HepG2 (cell line): ENCODE measurements around the gene NTM. TPM values are rescaled to one million over a fixed set of nuclear protein-coding genes. Genes with fewer than 3 reads are reported as not detected.

Experiments used
- ATAC-seq: fragments of 200-7000 bp; cut with Tn5 transposase; 3 replicates; pipeline ENCODE4 v1.9.1; 2020; ENCODE audit warnings: mild to moderate bottlenecking, moderate library complexity
- BruUV-seq: library from RNA; stranded (reverse); fragments of 400-500 nt; replicated peaks from 2 replicates; lab custom pipeline; 2021; lab: Mats Ljungman, UMichigan
- CTCF ChIA-PET: fragments of 300-600 bp; formaldehyde crosslinking; extraction: SDS; loops from one replicate; lab custom pipeline; 2021; ENCODE audit warnings: low total read pairs, inconsistent platforms, low intra/inter-chr PET ratio; lab: Yijun Ruan, JAX
- POLR2A ChIA-PET: fragments of 350-600 bp; sonication (Branson Sonifier 250); formaldehyde crosslinking; loops from one replicate; lab custom pipeline; 2020; ENCODE audit warnings: antibody characterized with exemption, inconsistent platforms; lab: Yijun Ruan, JAX
- DNase-seq: peaks from one replicate; pipeline ENCODE4 v3.0.0-alpha.2; 2015; ENCODE audit warnings: low spot score
- FAIRE-seq: peaks from 3 replicates; lab custom pipeline; 2011; peaks lifted over from hg19 to GRCh38; lab: Jason Lieb, UNC
- H2AFZ ChIP-seq: one replicate; pipeline ENCODE4 v1.6.1; 2011; ENCODE audit warnings: low read length, inconsistent platforms
- H3K27ac ChIP-seq: fragments of 300-600 bp; 3 replicates; pipeline ENCODE4 v1.8.0; 2011; ENCODE audit warnings: mixed run types, mild to moderate bottlenecking, mixed read lengths, low read length, inconsistent platforms; ENCODE audit not compliant: insufficient read depth; ENCODE audit errors: extremely low read length
- H3K27me3 ChIP-seq, 2 experiments: fragments of 200-600 bp in 1 of 2; 2 replicates in 1 of 2; 3 replicates in 1 of 2; pipeline versions ENCODE4 v1.6.0 to v1.8.0; 2011; ENCODE audit warnings: low read length in 2 of 2, mild to moderate bottlenecking in 2 of 2, moderate library complexity in 2 of 2, inconsistent platforms in 1 of 2; ENCODE audit not compliant: insufficient read depth in 2 of 2, control insufficient read depth in 1 of 2
- H3K36me3 ChIP-seq, 2 experiments: fragments of 200-600 bp in 1 of 2; replicated peaks in 1 of 2; 2 replicates in 1 of 2; 3 replicates in 1 of 2; pipeline versions ENCODE4 v1.5.1 to v1.8.0; 2011; ENCODE audit warnings: low read length in 2 of 2, inconsistent platforms in 1 of 2; ENCODE audit not compliant: insufficient read depth in 2 of 2, control insufficient read depth in 1 of 2
- H3K4me1 ChIP-seq: 2 replicates; pipeline ENCODE4 v1.5.1; 2012; ENCODE audit warnings: low read length, inconsistent platforms; ENCODE audit not compliant: insufficient read depth
- H3K4me2 ChIP-seq: 2 replicates; pipeline ENCODE4 v1.6.0; 2011; ENCODE audit warnings: low read depth, low read length, inconsistent platforms
- H3K4me3 ChIP-seq, 3 experiments: fragments of 200-600 bp in 1 of 3; sonication (generic), shearing (Covaris generic) in 1 of 3; replicated peaks in 1 of 3; 2 replicates each; pipeline ENCODE4 v1.5.1; 2011 to 2016; ENCODE audit warnings: low read length in 3 of 3, inconsistent platforms in 2 of 3, low read depth in 2 of 3, mild to moderate bottlenecking in 2 of 3, control low read depth in 1 of 3, mixed read lengths in 1 of 3; ENCODE audit not compliant: insufficient read depth in 1 of 3
- H3K79me2 ChIP-seq: one replicate; pipeline ENCODE4 v1.6.1; 2011; ENCODE audit warnings: low read length, inconsistent platforms; ENCODE audit not compliant: insufficient read depth
- H3K9ac ChIP-seq: 2 replicates; pipeline ENCODE4 v1.6.0; 2011; ENCODE audit warnings: mild to moderate bottlenecking, low read depth, low read length, inconsistent platforms; ENCODE audit not compliant: insufficient read depth
- H3K9me3 ChIP-seq: 2 replicates; pipeline ENCODE4 v1.5.1; 2012; ENCODE audit warnings: mild to moderate bottlenecking, low read length
- H4K20me1 ChIP-seq: 2 replicates; pipeline ENCODE4 v1.6.0; 2011; ENCODE audit warnings: inconsistent platforms, mild to moderate bottlenecking, low read length, moderate library complexity; ENCODE audit not compliant: insufficient read depth
- ARNT2 ChIP-seq: sonication (generic); formaldehyde crosslinking; IDR thresholded peaks from 2 replicates; pipeline ENCODE4 v1.8.0; 2022; ENCODE audit warnings: mild to moderate bottlenecking, low read depth, missing genetic modification reagents, moderate library complexity
- BRCA1 ChIP-seq: sonication (generic); formaldehyde crosslinking; IDR thresholded peaks from 2 replicates; pipeline ENCODE4 v1.4.0; 2020; ENCODE audit warnings: missing genetic modification reagents
- CBX1 ChIP-seq: IDR thresholded peaks from one replicate; pipeline ENCODE4 v1.6.1; 2016; ENCODE audit warnings: antibody characterized with exemption, low read depth
- ELF3 ChIP-seq: IDR thresholded peaks from 2 replicates; pipeline ENCODE4 v1.6.1; 2016; ENCODE audit warnings: missing genetic modification reagents, missing compliant biosample characterization
- FOXO4 ChIP-seq: sonication (generic); formaldehyde crosslinking; conservative IDR thresholded peaks from 2 replicates; pipeline ENCODE4 v1.8.1; 2023; ENCODE audit warnings: missing genetic modification reagents
- GFI1 ChIP-seq: sonication (generic); formaldehyde crosslinking; IDR thresholded peaks from 2 replicates; pipeline ENCODE4 v1.5.0; 2020; ENCODE audit warnings: missing genetic modification reagents, mild to moderate bottlenecking, borderline replicate concordance
- ISL2 ChIP-seq: sonication (generic); formaldehyde crosslinking; IDR thresholded peaks from 2 replicates; pipeline ENCODE4 v1.5.0; 2020; ENCODE audit warnings: missing genetic modification reagents
- MTA1 ChIP-seq: sonication (generic); formaldehyde crosslinking; IDR thresholded peaks from 2 replicates; pipeline ENCODE4 v1.4.0; 2020; ENCODE audit warnings: missing genetic modification reagents, mild to moderate bottlenecking, borderline replicate concordance
- NKX3-1 ChIP-seq: sonication (generic); formaldehyde crosslinking; IDR thresholded peaks from 2 replicates; pipeline ENCODE4 v1.5.0; 2020; ENCODE audit warnings: missing genetic modification reagents
- NPAS2 ChIP-seq: sonication (generic); formaldehyde crosslinking; IDR thresholded peaks from 2 replicates; pipeline ENCODE4 v1.8.0; 2022; ENCODE audit warnings: mild to moderate bottlenecking, missing genetic modification reagents, borderline replicate concordance
- SMAD9 ChIP-seq: sonication (generic); formaldehyde crosslinking; IDR thresholded peaks from 2 replicates; pipeline ENCODE4 v1.5.1; 2020; ENCODE audit warnings: mild to moderate bottlenecking, missing genetic modification reagents
- UBTF ChIP-seq: sonication (generic); formaldehyde crosslinking; IDR thresholded peaks from 2 replicates; pipeline ENCODE4 v1.4.0; 2020; ENCODE audit warnings: mild to moderate bottlenecking, missing genetic modification reagents
- ZFP41 ChIP-seq: sonication (generic); formaldehyde crosslinking; IDR thresholded peaks from 2 replicates; pipeline ENCODE4 v1.4.0; 2020; ENCODE audit warnings: mild to moderate bottlenecking, missing genetic modification reagents, borderline replicate concordance
- ZFP91 ChIP-seq: sonication (generic); formaldehyde crosslinking; IDR thresholded peaks from 2 replicates; pipeline ENCODE4 v1.9.0; 2022; ENCODE audit warnings: missing genetic modification reagents, mild to moderate bottlenecking, borderline replicate concordance
- ZNF207 ChIP-seq: fragments of 450-650 bp; IDR thresholded peaks from 2 replicates; pipeline ENCODE4 v1.6.1; 2016; ENCODE audit warnings: antibody characterized with exemption, borderline replicate concordance
- ZNF253 ChIP-seq: sonication (generic); formaldehyde crosslinking; IDR thresholded peaks from 2 replicates; pipeline ENCODE4 v1.8.0; 2022; ENCODE audit warnings: mild to moderate bottlenecking, missing genetic modification reagents, borderline replicate concordance
- ZNF260 ChIP-seq: sonication (generic); formaldehyde crosslinking; IDR thresholded peaks from 2 replicates; pipeline ENCODE4 v1.4.0; 2020; ENCODE audit warnings: missing genetic modification reagents, low read depth, mild to moderate bottlenecking, borderline replicate concordance
- ZNF75D ChIP-seq: sonication (generic); formaldehyde crosslinking; IDR thresholded peaks from 2 replicates; pipeline ENCODE4 v1.8.1; 2023; ENCODE audit warnings: missing genetic modification reagents, mild to moderate bottlenecking, borderline replicate concordance
- WGBS: methylation state at CpG from one replicate; pipeline ENCODE4 v1.1.6; 2017; ENCODE audit warnings: low lambda C conversion rate; 5-methylcytosine and 5-hydroxymethylcytosine counted together
- in situ Hi-C: cut with HindIII; loops from 2 replicates; pipeline ENCODE4 v1.10.0; 2017; ENCODE audit warnings: low pct_unique_long_range_greater_than_20kb; ENCODE audit not compliant: extremely low pct_ligation_motif_present
- intact Hi-C: fragments of 100-400 bp; cut with micrococcal nuclease; formaldehyde crosslinking; loops from one replicate; pipeline ENCODE4 v1.10.0; 2022; ENCODE audit not compliant: unreplicated experiment
- polyA plus RNA-seq, 8 experiments: library from polyadenylated mRNA; depleted of rRNA in 3 of 8; stranded (reverse) in 7 of 8; unstranded in 1 of 8; fragments of >200 nt; fragmentation: Illumina TruSeq in 4 of 8; extraction: Trizol in 4 of 8; gene quantifications; 2 replicates each; pipeline versions ENCODE4 v1.2.1 to v1.2.3, GENCODE V29; 2011 to 2016; ENCODE audit warnings: low read depth in 4 of 8, missing spikeins in 1 of 8, mixed read lengths in 1 of 8; ENCODE audit not compliant: insufficient read depth in 1 of 8
- total RNA-seq, 5 experiments: library from RNA; depleted of rRNA; stranded (reverse); fragments of >200 nt; fragmentation: Illumina TruSeq; extraction: Trizol; gene quantifications; 2 replicates each; pipeline ENCODE4 v1.2.3, GENCODE V29; 2016; ENCODE audit warnings: low read depth in 1 of 5

Gene NTM
- total and polyA plus RNA-seq, 2 of the 13 experiments (the other 11 are each of a cell fraction or from before 2014, with no cell fraction given) = not detected

- DNase-seq = no peak
- no peaks in the 10 kb centered on the region for H3K36me3 ChIP-seq
- H3K9me3 ChIP-seq = no peaks in the 10 kb centered on the region
- no TSS peak for BruUV-seq
- ATAC-seq = no peak
- in situ Hi-C loops = loop anchor here (25.0 kb wide), 1 partner anchor 959 kb away; no protein-coding TSS in a partner anchor
- H3K4me3 ChIP-seq = no peak overlapping the region
- 0% methylated on average over 4 of the region's 10 CpGs for WGBS
- H4K20me1 ChIP-seq = no peaks in the 10 kb centered on the region
- intact Hi-C loops = no loop called here
- H3K27ac ChIP-seq = no peak overlapping the region
- FAIRE-seq = no peak
- no peaks in the 10 kb centered on the region for H3K4me1 ChIP-seq
- H3K27me3 ChIP-seq = no peaks in the 10 kb centered on the region
- no peak overlapping the region for H2AFZ ChIP-seq
- no peak overlapping the region for H3K9ac ChIP-seq
- ChIA-PET POLR2A (no interaction called here), CTCF (no interaction called here)
- TF ChIP-seq ARNT2 (CRISPR knock-in tag) (no peak), ELF3 (CRISPR knock-in tag) (no peak), UBTF (CRISPR knock-in tag) (no peak), BRCA1 (no peak), ZNF75D (CRISPR knock-in tag) (no peak), GFI1 (CRISPR knock-in tag) (no peak), ZNF260 (no peak), ZFP41 (CRISPR knock-in tag) (no peak), ZFP91 (no peak), ZNF207 (no peak), MTA1 (no peak), ZNF253 (no peak), SMAD9 (CRISPR knock-in tag) (no peak), NKX3-1 (CRISPR knock-in tag) (no peak), FOXO4 (CRISPR knock-in tag) (no peak), ISL2 (CRISPR knock-in tag) (no peak), NPAS2 (no peak), CBX1 (no peak)
- H3K4me2 ChIP-seq = no peak overlapping the region
- no peaks in the 10 kb centered on the region for H3K79me2 ChIP-seq
Observed at GRCh38 chr11:132103021-132103420, 732.6 kb downstream of the NTM start.
